WTC11 (cell line): ENCODE data around the gene SLC19A1. TPM values are rescaled to one million over a fixed set of nuclear protein-coding genes. Genes with fewer than 3 reads are reported as not detected.

ENCODE experiments used
- ATAC-seq: fragments of 200-7000 bp; cut with Tn5 transposase; 2 replicates; pipeline ENCODE4 v1.10.0; 2021; ENCODE audit warnings: mild to moderate bottlenecking, moderate library complexity
- CTCF ChIA-PET: fragments of 300-600 bp; sonication (Branson Sonifier 250); formaldehyde crosslinking; loops from one replicate; lab custom pipeline; 2021; ENCODE audit warnings: antibody characterized with exemption; lab: Charles Lee
- POLR2A ChIA-PET: fragments of 350-600 bp; sonication (Branson Sonifier 250); formaldehyde crosslinking; loops from one replicate; lab custom pipeline; 2021; ENCODE audit warnings: antibody characterized with exemption; lab: Charles Lee
- DNase-seq: peaks from one replicate; pipeline ENCODE4 v3.0.0; 2021; ENCODE audit warnings: low spot score
- H3K27ac Mint-ChIP-seq: 2 replicates; pipeline ENCODE4 v1.8.0; 2021; ENCODE audit warnings: mixed read lengths
- H3K27me3 Mint-ChIP-seq: 2 replicates; pipeline ENCODE4 v1.8.0; 2021; ENCODE audit warnings: low read depth, mild to moderate bottlenecking, moderate library complexity, mixed read lengths
- H3K36me3 Mint-ChIP-seq: 2 replicates; pipeline ENCODE4 v1.8.0; 2021; ENCODE audit warnings: mixed read lengths
- H3K4me1 Mint-ChIP-seq: 2 replicates; pipeline ENCODE4 v1.8.0; 2022; ENCODE audit warnings: mixed read lengths
- H3K4me3 Mint-ChIP-seq: 2 replicates; pipeline ENCODE4 v1.8.0; 2021; ENCODE audit warnings: mild to moderate bottlenecking, moderate library complexity, mixed read lengths
- H3K9me3 Mint-ChIP-seq: 2 replicates; pipeline ENCODE4 v1.8.0; 2021; ENCODE audit warnings: mixed read lengths
- ATF1 ChIP-seq: sonication (generic); formaldehyde crosslinking; IDR thresholded peaks from 2 replicates; pipeline ENCODE4 v1.8.1; 2023; ENCODE audit warnings: mild to moderate bottlenecking, moderate library complexity, missing genetic modification reagents
- CREM ChIP-seq: sonication (generic); formaldehyde crosslinking; IDR thresholded peaks from 2 replicates; pipeline ENCODE4 v1.8.1; 2022; ENCODE audit warnings: mild to moderate bottlenecking, missing genetic modification reagents, moderate library complexity
- ELF4 ChIP-seq: sonication (generic); formaldehyde crosslinking; IDR thresholded peaks from 2 replicates; pipeline ENCODE4 v1.8.1; 2022; ENCODE audit warnings: low read depth, mild to moderate bottlenecking, moderate library complexity, missing genetic modification reagents
- EMX1 ChIP-seq: fragments of 250-450 bp; sonication (Bioruptor Pico); IDR thresholded peaks from 2 replicates; pipeline ENCODE4 v1.8.0; 2021; ENCODE audit warnings: mild to moderate bottlenecking
- ERG ChIP-seq: fragments of 250-450 bp; sonication (Bioruptor Pico); IDR thresholded peaks from 2 replicates; pipeline ENCODE4 v1.8.0; 2021; ENCODE audit warnings: mild to moderate bottlenecking
- ESRRA ChIP-seq: sonication (generic); formaldehyde crosslinking; IDR thresholded peaks from 2 replicates; pipeline ENCODE4 v1.8.1; 2022; ENCODE audit warnings: mild to moderate bottlenecking, missing genetic modification reagents, borderline replicate concordance
- JAZF1 ChIP-seq: fragments of 250-450 bp; sonication (Bioruptor Pico); IDR thresholded peaks from 2 replicates; pipeline ENCODE4 v1.9.0; 2021; ENCODE audit warnings: moderate library complexity, mild to moderate bottlenecking, inconsistent platforms
- JUN ChIP-seq: sonication (generic); formaldehyde crosslinking; IDR thresholded peaks from 2 replicates; pipeline ENCODE4 v1.8.0; 2023; ENCODE audit warnings: mild to moderate bottlenecking, missing genetic modification reagents
- KAT7 ChIP-seq: sonication (generic); formaldehyde crosslinking; IDR thresholded peaks from 2 replicates; pipeline ENCODE4 v1.8.1; 2023; ENCODE audit warnings: missing genetic modification reagents, mild to moderate bottlenecking, borderline replicate concordance
- MAX ChIP-seq: sonication (generic); formaldehyde crosslinking; IDR thresholded peaks from 2 replicates; pipeline ENCODE4 v1.8.0; 2022; ENCODE audit warnings: mild to moderate bottlenecking, missing genetic modification reagents
- NFATC4 ChIP-seq: fragments of 250-450 bp; sonication (Bioruptor Pico); IDR thresholded peaks from 2 replicates; pipeline ENCODE4 v1.9.0; 2021; ENCODE audit warnings: mild to moderate bottlenecking
- NR2C2 ChIP-seq: sonication (generic); formaldehyde crosslinking; IDR thresholded peaks from 2 replicates; pipeline ENCODE4 v1.8.0; 2022; ENCODE audit warnings: mild to moderate bottlenecking, missing genetic modification reagents
- PREB ChIP-seq: sonication (generic); formaldehyde crosslinking; IDR thresholded peaks from 2 replicates; pipeline ENCODE4 v1.8.1; 2022; ENCODE audit warnings: mild to moderate bottlenecking, missing genetic modification reagents, moderate library complexity, borderline replicate concordance
- PRRX2 ChIP-seq: fragments of 250-450 bp; sonication (Bioruptor Pico); IDR thresholded peaks from 2 replicates; pipeline ENCODE4 v1.8.0; 2021; ENCODE audit warnings: mild to moderate bottlenecking
- RORB ChIP-seq: fragments of 250-450 bp; sonication (Bioruptor Pico); IDR thresholded peaks from 2 replicates; pipeline ENCODE4 v1.9.0; 2021; ENCODE audit warnings: mild to moderate bottlenecking
- TP53 ChIP-seq: sonication (generic); formaldehyde crosslinking; IDR thresholded peaks from 2 replicates; pipeline ENCODE4 v1.8.1; 2023; ENCODE audit warnings: mild to moderate bottlenecking, missing genetic modification reagents
- ZBTB21 ChIP-seq: sonication (generic); formaldehyde crosslinking; IDR thresholded peaks from 2 replicates; pipeline ENCODE4 v1.8.1; 2023; ENCODE audit warnings: mild to moderate bottlenecking, missing genetic modification reagents, borderline replicate concordance
- ZMAT4 ChIP-seq: fragments of 250-450 bp; sonication (Bioruptor Pico); IDR thresholded peaks from 2 replicates; pipeline ENCODE4 v1.9.0; 2021; ENCODE audit warnings: mild to moderate bottlenecking
- ZNF138 ChIP-seq: sonication (generic); formaldehyde crosslinking; conservative IDR thresholded peaks from 2 replicates; pipeline ENCODE4 v1.8.1; 2022; ENCODE audit warnings: mild to moderate bottlenecking, moderate library complexity, missing genetic modification reagents
- ZNF219 ChIP-seq: sonication (generic); formaldehyde crosslinking; IDR thresholded peaks from 2 replicates; pipeline ENCODE4 v1.8.0; 2023; ENCODE audit warnings: missing genetic modification reagents, mild to moderate bottlenecking, borderline replicate concordance
- ZNF396 ChIP-seq: fragments of 250-450 bp; sonication (Bioruptor Pico); IDR thresholded peaks from 2 replicates; pipeline ENCODE4 v1.8.0; 2021; ENCODE audit warnings: mild to moderate bottlenecking, moderate library complexity, borderline replicate concordance
- ZNF532 ChIP-seq: fragments of 250-450 bp; sonication (Bioruptor Pico); IDR thresholded peaks from 2 replicates; pipeline ENCODE4 v1.9.0; 2021; ENCODE audit warnings: mild to moderate bottlenecking, borderline replicate concordance
- total RNA-seq: library from RNA; stranded (reverse); gene quantifications from 3 replicates; pipeline ENCODE4 v1.2.3, GENCODE V29; 2021
- TF ChIP-seq, protein P1 (sequence below): sonication (generic); formaldehyde crosslinking; IDR thresholded peaks from 2 replicates; pipeline ENCODE4 v1.8.1; 2022; ENCODE audit warnings: mild to moderate bottlenecking, moderate library complexity, missing genetic modification reagents

The SLC19A1 gene
- total RNA-seq, 1 experiment from 2014 or later, result 29.8 TPM

DNA sequence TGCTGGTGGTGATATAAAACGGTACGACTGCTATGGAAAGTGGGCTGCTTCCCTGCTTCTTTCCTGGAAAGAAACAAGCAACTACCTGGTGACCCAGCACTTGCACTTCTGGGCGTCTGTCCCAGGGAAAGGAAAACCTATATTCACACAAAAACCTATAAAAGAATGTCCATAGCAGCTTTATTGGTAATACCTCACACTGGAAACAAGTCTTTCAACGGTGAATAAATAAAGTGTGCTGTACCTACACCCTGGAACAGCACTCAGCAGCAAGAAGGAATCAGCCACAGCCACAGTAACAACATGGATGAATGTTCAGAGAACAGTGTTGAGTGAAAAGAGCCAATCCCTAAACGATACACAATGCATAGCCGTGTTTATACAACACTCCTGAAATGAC is 19.9 kb downstream of the SLC19A1 start:
- POLR2A ChIA-PET, result no interaction called here
- H3K4me3 Mint-ChIP-seq, result no peak overlapping the region
- TF ChIP-seq KAT7 (CRISPR knock-in tag), result no peak
- no peak for TF ChIP-seq ZNF396 (CRISPR knock-in tag)
- TF ChIP-seq ZNF219, result no peak
- no peak for TF ChIP-seq ZNF532
- TF ChIP-seq, protein P1, sequence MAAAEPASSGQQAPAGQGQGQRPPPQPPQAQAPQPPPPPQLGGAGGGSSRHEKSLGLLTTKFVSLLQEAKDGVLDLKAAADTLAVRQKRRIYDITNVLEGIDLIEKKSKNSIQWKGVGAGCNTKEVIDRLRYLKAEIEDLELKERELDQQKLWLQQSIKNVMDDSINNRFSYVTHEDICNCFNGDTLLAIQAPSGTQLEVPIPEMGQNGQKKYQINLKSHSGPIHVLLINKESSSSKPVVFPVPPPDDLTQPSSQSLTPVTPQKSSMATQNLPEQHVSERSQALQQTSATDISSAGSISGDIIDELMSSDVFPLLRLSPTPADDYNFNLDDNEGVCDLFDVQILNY (CRISPR knock-in tag), result no peak
- TF ChIP-seq EMX1 (CRISPR knock-in tag), result no peak
- no peak for TF ChIP-seq JAZF1
- TF ChIP-seq PRRX2 (CRISPR knock-in tag), result no peak
- no peak for TF ChIP-seq ZMAT4 (CRISPR knock-in tag)
- no peak for TF ChIP-seq MAX
- TF ChIP-seq RORB (CRISPR knock-in tag), result no peak
- TF ChIP-seq, all 79 proteins: peak for 0
- no peak for ATAC-seq
- Mint-ChIP-seq H3K36me3 (peaks cover 58% of the 10 kb centered on the region), H3K9me3 (peaks cover 47% of the 10 kb centered on the region), H3K4me1 (0 out of 2 replicates have a peak, but pooled peaks cover 4% of the 10 kb centered on the region), H3K27ac (no peak overlapping the region), H3K27me3 (peaks cover 37% of the 10 kb centered on the region)
- DNase-seq, result no peak
- CTCF ChIA-PET, result no interaction called here

DNA sequence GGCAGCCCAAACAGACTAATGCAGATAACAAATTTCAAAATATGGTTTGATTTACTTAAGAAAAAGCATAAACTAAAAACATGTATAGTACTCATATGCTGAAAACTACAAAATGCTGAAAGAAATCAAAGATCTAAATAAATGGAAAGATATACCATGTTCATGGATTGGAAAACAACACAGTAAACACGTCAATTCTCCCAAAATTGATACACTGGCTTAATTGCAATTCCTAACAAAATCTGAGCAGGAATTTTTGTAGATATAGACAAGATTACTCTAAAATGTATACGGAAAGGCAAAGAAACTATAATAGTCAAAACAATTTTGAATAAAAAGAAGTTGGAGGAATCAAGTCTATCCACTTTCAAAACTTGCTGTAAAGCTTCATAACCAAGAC is 21.0 kb downstream of the SLC19A1 start:
- H3K27ac Mint-ChIP-seq, result no peak overlapping the region
- ATAC-seq (no peak), DNase-seq (no peak)
- peaks cover 47% of the 10 kb centered on the region for H3K9me3 Mint-ChIP-seq
- TF ChIP-seq ERG (CRISPR knock-in tag) (no peak), NR2C2 (CRISPR knock-in tag) (no peak), ELF4 (no peak), PRRX2 (CRISPR knock-in tag) (no peak), ZBTB21 (CRISPR knock-in tag) (no peak), ESRRA (CRISPR knock-in tag) (no peak), ZNF532 (no peak), ZNF138 (CRISPR knock-in tag) (no peak), PREB (CRISPR knock-in tag) (no peak), JAZF1 (no peak), CREM (no peak), ATF1 (CRISPR knock-in tag) (no peak), JUN (CRISPR knock-in tag) (no peak), NFATC4 (CRISPR knock-in tag) (no peak), TP53 (CRISPR knock-in tag) (no peak)
- TF ChIP-seq, protein P1 (CRISPR knock-in tag), result no peak
- H3K4me1 Mint-ChIP-seq, result no peaks in the 10 kb centered on the region
- ChIA-PET CTCF (no interaction called here), POLR2A (no interaction called here)
- H3K36me3 Mint-ChIP-seq, result peaks cover 61% of the 10 kb centered on the region
- peaks cover 37% of the 10 kb centered on the region for H3K27me3 Mint-ChIP-seq
- H3K4me3 Mint-ChIP-seq, result no peak overlapping the region
